Measurements from ENCODE around the gene KLK6.
"Not testable (repeated sequence)": the region's sequence is repeated elsewhere in the genome, so short reads cannot be mapped to it uniquely, and the experiment has no call there.

KLK6 gene

GRCh38 chr19:50992666-50993035 is 23.3 kb upstream of the KLK6 start:
- DNase-seq (ENCODE audit: low spot score), result no peak

GRCh38 chr19:50984416-50984815 is 15.0 kb upstream of the KLK6 start:
- not testable (repeated sequence) for DNase-seq (ENCODE audit: low spot score)

GRCh38 chr19:50983625-50984292 is 14.4 kb upstream of the KLK6 start, which contains the start of gene KLK7:
TSS of gene KLK7 (minus strand) at chr19:50983917. CDS start at chr19:50982399, 1,518 bp downstream.
- no peak for DNase-seq (ENCODE audit: low spot score)

- DNase-seq (ENCODE audit: low spot score), result no peak
Observed at GRCh38 chr19:50982186-50982585, 12.8 kb upstream of the KLK6 start.

- no peak for DNase-seq (ENCODE audit: low spot score)
Observed at GRCh38 chr19:50981587-50982146, 12.3 kb upstream of the KLK6 start.

GRCh38 chr19:50980208-50980607 is 10.8 kb upstream of the KLK6 start:
- DNase-seq (ENCODE audit: low spot score), result no peak

GRCh38 chr19:50979758-50980157 is 10.4 kb upstream of the KLK6 start:
- no peak for DNase-seq (ENCODE audit: low spot score)

GRCh38 chr19:50978772-50979390 is 9.5 kb upstream of the KLK6 start:
- DNase-seq (ENCODE audit: low spot score), result no peak

GRCh38 chr19:50977626-50978025 is 8.2 kb upstream of the KLK6 start:
- DNase-seq (ENCODE audit: low spot score), result peak; percentile 46

- no peak for DNase-seq (ENCODE audit: low spot score)
Observed at GRCh38 chr19:50975766-50976165, 6.4 kb upstream of the KLK6 start.

GRCh38 chr19:50974702-50975556 is 5.5 kb upstream of the KLK6 start:
- no peak for DNase-seq (ENCODE audit: low spot score)

GRCh38 chr19:50972795-50973376 is 3.5 kb upstream of the KLK6 start:
- no peak for DNase-seq (ENCODE audit: low spot score)

- DNase-seq (ENCODE audit: low spot score), result not testable (repeated sequence)
Observed at GRCh38 chr19:50969810-50970209, 419 bp upstream of the KLK6 start.

GRCh38 chr19:50968716-50969412 is 527 bp downstream of the KLK6 start:
- DNase-seq (ENCODE audit: low spot score), result peak; percentile 50

GRCh38 chr19:50967929-50968715 is 1.3 kb downstream of the KLK6 start:
- peak; percentile 59 for DNase-seq (ENCODE audit: low spot score)

- DNase-seq (ENCODE audit: low spot score), result no peak
Observed at GRCh38 chr19:50964266-50964665, 5.1 kb downstream of the KLK6 start.

GRCh38 chr19:50963381-50963780 is 6.0 kb downstream of the KLK6 start:
- DNase-seq (ENCODE audit: low spot score), result no peak

GRCh38 chr19:50962245-50962644 is 7.1 kb downstream of the KLK6 start:
- DNase-seq (ENCODE audit: low spot score), result no peak

- no peak for DNase-seq (ENCODE audit: low spot score)
Observed at GRCh38 chr19:50959731-50960500, 9.5 kb downstream of the KLK6 start.

- no peak for DNase-seq (ENCODE audit: low spot score)
Observed at GRCh38 chr19:50957587-50957986, 11.8 kb downstream of the KLK6 start.
